Superior temporal gyrus (tissue), 1 donor: ENCODE data around the gene CSNK1G2.

Experiments
- DNase-seq: peaks from one replicate; pipeline ENCODE4 v3.0.0-alpha.2; 2016; ENCODE audit errors: extremely low spot score

Gene CSNK1G2

DNA sequence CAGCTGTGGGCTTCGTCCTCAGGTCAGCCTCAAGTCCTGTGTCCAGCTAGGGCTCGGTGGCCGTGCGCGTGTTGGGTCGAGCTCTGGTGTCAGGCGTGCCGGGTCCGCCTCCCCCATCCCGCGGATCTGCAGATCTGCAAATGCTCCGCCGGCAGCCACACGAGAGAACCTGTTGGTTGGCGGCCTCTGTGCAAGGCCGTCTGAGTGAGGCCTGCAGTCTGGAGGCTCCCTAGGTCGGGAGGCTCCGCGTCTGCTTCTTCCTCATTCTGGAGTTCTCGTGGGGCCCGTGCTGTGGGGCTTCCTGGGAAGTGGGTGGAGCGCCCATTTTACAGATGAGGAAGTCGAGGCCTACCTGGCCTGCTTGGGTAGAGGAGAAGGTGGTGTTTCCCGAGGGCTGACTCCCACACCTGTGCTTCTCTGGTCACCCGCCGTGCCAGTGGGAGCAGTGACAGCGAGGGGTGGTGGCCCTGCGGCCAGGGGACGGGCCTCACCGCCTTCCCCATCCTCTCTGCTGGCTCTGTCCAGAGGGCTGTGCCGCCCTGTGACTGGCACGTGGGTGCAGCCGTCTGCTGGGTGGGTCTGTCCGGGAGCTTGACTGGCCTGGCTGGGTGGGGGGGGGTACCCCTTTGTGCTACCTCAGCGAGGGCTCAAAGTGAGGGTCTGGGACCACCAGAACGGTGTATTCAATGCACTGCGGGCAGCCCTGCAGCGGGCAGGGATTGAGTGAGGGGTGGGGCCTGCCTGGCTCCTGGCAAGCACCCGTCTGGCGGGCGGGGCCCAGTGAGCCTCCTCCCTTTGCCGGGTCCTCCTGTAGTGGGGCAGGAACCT, 3.3 kb downstream of the CSNK1G2 start:
- no peak for DNase-seq

DNA sequence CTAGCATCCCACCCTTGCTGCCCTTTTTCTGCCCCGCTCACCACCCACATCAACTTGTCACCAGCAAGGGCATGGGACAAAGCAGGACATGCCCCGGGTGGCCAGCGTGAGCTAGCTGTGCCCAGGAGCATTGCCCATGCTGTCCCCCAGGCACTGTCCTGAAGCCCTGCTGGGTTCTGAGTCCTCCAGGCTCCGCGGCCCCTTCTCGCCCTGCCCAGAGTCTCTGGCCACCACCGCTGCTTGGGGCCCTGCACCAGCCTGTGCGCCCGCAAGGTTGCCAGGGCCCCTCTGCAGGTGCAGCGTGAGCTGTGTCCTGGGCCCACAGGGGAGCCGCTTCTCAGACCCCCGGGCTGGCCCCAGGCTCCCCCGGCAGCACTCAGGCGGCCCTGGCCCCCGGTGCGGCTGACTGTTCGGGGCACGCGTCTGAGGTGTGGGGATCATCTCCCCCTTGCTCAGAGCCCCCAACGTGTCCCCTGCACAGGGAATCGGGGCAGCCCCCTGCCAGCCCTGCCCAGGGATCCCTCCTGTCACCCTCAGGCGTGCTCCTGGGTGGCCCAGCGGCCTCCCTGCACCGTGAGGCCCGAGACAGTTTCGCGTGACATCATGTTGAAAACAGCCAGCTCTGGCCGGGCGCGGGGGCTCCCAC, 4.1 kb downstream of the CSNK1G2 start:
- DNase-seq = no peak

DNA sequence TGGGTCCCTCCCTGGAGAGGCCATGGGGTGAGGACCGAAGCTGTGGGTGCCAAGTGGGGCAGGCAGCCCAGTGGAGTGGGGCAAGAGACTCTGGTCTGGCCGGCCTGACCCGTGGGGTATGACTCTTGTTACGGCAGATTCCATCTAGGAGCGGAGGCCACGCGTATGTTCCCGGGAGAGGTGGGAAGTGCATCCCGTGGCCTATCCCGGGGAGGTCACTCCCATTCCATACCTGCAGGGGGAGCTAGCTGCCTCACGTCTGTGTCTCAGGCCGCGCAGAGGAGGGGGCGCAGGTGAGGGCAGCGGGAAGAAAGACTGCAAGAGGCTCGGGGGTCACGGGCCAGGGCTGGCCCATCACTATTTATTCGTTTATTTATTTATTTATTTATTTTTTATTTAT, 4.9 kb downstream of the CSNK1G2 start:
- no peak for DNase-seq

DNA sequence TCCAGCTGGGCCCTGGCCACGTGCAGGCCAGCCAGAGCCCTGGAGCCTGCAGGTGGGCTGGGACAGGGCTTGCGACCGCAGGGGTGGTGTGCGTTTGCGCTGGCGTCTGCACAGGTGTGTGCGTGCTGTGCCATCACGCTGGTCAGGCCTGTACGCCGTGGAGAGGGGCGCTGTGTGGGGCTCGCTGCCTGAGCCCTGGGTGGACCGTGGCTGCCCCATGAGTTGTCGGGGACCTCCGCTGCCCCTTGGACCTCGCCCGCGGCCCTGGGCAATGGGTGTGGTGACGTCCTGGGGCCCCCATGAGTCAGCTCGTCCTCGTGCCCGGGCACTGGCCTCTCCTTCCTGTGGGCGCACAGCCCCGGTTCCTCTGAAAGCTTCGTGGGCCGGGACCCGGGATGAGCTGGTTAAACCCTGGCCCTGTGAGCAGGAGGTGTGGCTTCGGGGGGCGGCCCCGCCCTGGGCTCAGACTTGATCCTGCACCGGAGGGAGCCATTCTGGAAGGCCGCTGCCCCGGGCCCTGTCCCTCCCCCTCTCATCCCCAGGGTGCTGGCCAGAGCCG, 6.8 kb downstream of the CSNK1G2 start:
- no peak for DNase-seq

DNA sequence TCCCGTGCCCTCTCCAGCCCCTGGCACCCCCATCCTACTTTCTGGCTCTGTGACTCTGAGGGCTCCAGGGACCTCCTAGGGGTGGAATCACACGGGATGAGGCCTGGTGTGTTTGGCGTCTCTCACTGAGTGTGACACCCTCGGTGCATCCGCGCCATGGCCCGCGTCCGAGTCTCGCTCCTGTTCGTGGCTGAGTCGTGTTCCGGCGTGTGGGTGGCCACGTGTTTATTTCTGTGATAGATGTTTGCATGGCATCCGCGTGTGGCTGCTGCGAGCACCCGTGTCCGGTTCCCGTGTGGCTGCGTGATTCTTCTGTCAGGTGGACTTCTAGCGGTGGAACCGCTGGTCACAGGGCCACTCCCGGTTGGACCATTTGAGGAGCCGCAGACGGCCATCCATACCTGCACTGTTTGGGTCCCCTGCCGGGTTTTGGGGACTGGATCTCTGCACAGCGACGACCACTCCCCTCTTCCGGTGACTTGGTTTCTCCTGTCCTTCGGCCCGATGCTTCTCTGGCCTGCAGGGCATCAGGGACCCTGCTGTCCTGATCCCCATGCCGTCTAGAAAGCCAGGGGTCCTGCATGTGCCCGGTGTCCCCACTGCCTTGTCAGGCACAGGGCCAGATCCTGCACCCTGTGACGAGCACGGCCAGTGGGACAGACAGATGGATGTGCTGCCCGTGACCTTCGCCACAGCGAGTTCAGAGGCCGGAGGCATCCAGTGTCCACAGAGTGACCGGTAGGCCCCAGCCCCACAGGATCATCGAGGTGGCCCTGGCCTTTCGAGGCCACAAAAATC, 8.5 kb downstream of the CSNK1G2 start:
- DNase-seq = no peak

DNA sequence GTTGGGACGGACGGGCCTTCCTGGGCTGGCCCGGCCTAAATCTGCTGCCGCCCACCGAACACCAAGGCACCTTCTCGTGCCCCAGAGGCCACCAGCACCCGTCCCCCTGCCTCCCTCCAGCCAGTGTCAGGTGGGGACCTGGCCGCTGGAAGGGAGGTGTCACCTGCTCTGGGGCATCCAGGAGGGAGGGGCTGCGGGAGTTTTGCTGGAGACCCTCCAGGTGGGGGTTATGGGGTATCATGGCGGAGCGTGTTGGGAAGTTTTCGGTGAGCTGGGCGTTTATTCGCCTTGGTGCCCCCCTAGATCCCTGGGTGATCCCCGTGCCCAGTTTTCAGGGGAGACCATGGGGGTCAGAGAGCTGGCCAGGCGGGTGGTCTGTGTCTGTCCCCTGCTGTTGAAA, 9.7 kb downstream of the CSNK1G2 start:
- DNase-seq = no peak

DNA sequence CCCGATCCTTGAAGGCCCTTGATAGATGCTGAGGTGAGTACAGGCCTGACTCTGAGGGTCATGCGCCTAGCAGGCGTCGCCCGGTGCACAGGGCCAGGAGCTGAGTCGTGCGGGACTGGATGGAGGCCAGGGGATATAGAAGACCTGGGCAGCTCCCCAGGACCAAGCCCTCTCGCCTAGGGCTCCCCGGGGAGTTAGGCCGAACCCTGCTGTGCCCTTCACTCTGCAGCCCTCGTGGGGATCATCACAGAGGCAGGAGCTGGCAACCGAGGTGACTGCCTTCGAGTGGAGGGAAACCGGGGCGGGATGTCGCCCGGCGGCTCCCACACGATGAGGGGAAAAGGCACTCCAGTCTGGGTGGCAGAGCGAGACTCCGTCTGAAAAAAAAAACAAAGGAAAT, 11.7 kb downstream of the CSNK1G2 start:
- no peak for DNase-seq

DNA sequence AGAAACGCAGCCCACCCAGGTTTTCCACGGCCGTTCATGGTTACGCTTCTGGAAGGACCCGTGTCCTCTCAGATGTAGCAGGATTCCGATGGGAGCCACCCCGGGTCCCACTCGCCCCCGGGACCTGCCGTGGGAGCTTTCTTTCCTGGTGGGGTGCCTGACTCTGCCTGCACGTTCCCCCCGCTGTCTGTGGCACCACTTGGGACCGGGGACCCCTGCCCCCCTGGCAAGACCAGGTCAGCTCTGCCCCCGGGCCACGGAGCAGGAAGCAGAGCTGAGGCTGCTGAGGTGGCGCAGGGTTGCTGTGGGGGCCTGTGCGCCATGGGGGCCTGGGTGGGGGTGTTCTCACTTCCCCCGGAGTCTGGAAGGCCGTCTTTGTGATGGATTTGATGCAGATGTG, 12.1 kb downstream of the CSNK1G2 start:
- DNase-seq = no peak

DNA sequence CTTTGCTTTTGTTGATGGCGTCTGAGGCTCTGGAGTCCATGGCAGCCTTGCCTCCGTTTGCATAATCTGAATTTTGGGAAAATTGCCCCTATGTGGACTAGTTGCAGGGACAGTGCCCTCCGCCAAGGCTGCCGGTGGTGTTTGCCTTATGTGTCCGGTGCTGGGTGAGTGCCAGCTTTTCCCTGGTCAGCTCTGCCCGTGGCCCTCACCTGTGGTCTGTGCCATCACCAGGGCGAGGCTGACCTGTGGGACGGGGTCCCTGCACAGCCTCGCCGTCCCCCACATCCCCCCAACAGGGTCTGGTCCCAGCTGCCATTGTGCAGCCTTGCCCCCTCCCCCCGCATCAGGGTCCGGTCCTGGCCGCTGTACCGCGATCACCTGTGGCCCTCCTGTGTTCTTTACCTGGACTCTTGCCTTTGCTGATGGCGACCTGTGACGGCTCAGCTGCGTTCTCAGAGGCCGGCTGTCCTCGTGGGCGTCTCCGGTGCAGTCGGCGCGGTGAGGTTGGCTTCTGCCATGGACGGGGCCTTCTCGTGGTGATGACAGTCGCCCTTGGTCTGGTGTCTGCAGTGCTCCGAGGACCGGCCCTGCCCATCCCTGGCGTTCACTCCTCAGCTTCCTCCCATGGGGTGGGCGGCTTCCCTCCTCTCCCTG, 12.6 kb downstream of the CSNK1G2 start:
- no peak for DNase-seq

DNA sequence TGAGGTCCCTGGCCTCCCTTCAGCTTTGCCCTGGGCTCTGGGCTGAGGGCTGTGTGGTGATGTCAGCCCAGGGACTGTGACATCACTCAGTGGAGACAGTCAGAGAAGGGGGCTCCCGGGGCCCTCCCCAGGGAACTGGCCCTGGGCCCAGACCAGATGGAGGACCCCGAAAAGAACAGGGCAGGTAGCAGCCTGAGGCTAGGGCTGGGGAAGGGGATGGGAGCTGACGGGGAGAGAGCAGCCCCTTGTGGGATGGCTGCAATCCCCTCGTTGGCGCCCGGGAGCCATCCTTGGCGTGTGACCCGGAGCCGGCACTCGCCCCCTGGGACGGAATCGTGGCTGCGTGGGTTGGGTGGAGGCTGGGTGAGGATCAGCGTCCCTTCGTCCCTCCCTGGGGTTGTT, 13.6 kb downstream of the CSNK1G2 start:
- no peak for DNase-seq

DNA sequence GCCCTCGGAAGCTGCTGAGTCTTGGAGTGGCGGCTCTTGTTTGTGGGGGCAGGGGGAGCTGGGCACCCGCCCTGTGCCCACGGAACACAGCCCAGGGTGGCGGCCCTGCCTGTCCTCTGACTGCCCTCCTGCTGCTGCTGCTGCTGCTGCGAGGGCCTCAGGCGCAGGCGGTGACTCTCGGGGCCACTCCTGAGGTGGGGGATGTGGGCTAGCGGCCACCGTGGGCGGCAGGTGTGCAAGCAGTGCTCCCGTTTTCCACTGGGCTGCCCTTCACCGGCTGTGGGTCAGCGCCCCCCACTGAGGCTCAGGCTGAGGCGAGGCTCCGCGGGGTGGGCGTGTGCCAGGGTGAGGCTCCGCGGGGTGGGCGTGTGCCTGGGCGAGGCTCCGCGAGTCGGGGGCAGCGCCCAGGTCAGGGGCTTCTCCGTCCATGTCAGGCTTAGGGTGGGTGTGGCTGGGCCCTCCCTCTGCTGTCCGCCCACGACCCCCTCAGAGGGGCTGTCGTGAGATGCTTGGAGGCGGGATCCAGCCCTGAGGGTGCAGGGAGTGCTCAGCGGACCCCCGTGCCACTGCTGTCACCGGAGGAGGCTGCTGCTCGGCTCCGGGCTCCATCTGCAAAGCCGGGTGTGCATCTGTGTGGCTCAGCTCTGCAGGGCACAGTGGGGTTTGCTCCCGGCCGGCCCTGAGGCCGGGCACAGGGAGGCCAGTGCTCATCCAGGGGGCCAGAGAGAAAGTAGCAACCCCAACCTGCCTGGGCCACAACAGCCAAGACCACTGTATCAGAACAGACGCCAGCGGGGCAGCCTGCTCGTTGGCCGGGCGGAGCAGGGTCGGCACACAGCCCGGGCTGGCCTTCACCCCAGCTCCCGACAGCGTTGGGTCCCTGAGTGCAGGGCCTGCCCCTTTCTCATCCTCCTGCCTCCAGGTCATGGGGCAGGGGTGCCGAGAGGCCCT, 14.5 kb downstream of the CSNK1G2 start:
- DNase-seq = no peak

DNA sequence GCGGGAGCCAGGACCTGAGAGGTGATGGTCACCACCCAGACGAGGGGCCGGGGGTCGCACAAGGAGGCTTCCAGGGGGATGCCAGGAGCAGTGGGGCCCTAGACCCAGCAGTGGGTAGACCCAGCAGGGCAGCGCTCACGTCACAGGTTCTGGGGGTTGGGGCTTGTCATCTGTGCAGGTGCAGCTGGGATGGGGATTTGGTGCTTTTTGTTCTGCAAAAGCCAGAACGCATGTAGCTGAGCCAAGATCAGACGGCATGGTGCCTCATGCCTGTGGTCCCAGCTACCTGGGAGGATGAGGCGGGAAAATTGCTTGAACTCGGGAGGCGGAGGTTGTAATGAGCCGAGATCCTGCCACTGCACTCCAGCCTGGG, 15.1 kb downstream of the CSNK1G2 start:
- DNase-seq = no peak

DNA sequence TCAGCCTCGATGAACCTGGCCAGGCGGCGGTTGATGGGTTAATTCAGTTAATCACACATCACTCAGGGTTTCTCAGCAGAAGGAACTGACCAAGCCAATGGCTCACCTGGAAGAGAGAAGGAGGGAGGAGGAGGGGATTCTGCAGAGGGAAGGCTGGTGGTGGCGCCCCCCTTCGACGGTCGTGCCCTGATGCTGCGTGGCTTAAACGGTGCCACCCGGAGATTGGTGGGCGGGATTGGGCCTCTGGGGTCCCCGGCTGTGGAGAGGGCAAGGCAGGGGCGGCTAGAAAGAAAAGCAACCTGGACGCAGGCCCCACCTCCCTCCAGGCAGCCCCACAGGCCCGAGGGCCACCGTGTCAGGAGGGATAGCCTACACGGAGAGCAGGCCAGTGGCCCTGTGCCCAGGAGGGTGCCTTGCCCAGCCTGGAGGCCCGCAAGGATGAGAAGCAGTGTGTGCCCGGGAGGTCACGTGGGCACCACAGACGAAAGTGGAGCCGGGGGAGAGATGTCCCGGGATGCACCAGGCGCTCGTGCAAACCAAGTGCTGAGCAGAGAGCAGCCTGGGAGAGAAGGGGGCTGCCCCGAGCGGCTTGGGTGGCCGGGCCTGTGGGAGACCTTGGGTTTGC, 16.0 kb downstream of the CSNK1G2 start:
- peak; percentile 88 for DNase-seq

DNA sequence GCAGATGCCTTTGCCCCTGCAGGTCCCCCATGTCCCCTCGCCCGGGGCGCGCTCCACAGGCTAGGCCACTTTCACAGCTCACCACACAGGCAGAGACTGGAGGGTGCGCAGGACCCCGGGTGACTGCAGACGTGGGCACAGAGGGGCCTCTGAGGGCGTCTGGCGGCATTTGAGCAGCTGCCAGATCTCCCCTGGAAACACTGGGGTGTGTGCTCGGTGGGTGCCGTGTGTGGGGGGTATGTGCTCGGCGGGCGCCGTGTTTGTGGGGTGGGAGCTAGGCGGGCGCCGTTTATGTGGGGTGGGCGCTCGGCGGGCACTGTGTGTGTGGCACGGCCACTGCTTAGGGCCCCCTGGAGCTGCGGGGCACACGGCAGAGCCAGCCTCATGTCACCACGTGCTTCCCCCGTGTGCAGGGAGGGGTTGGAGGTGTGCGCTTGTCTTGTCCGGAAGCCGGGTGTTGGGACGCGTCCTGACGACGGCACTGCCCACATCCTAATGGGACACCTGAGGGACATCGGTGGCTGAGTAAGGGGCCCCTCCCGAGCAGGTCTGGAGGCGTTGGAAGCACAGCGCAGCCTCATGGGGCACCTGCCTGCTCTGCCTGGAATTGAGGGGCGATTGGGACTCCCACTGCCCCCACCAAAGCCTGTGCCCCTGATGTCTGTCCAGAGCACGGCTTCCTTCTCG, 16.7 kb downstream of the CSNK1G2 start:
- DNase-seq = no peak

DNA sequence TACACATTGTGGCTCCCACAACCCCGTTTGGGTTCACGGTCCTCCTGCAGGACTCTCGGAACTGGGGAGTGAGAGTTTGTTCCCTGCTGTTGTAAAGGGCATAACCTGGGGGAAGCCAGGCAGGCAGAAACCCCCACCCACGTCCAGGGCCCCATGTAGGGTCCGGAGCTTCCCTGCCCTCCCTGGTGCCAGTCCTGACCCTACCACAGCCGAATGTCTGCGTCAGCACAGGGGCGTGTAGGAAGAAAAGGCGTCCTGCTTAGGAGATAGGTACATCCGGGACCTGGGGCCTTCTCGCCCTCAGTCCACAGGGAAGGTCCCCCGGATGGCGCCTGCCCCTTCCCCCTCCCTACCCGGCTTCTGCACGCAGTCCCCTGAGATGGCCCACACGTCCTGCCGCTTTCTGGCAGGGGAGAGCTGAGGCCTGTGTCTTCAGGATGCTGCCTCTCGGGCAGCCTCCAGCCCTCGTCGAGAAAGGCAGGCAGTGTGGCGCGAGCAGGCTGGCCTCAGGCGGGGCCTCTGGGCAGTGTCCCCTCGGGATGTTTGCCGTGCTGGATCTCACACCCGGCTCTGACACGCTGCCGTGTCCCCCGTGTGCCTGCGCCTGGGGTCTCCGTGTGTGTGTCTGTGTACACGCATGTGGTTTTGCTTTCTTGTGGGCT, 19.1 kb downstream of the CSNK1G2 start:
- DNase-seq = no peak

DNA sequence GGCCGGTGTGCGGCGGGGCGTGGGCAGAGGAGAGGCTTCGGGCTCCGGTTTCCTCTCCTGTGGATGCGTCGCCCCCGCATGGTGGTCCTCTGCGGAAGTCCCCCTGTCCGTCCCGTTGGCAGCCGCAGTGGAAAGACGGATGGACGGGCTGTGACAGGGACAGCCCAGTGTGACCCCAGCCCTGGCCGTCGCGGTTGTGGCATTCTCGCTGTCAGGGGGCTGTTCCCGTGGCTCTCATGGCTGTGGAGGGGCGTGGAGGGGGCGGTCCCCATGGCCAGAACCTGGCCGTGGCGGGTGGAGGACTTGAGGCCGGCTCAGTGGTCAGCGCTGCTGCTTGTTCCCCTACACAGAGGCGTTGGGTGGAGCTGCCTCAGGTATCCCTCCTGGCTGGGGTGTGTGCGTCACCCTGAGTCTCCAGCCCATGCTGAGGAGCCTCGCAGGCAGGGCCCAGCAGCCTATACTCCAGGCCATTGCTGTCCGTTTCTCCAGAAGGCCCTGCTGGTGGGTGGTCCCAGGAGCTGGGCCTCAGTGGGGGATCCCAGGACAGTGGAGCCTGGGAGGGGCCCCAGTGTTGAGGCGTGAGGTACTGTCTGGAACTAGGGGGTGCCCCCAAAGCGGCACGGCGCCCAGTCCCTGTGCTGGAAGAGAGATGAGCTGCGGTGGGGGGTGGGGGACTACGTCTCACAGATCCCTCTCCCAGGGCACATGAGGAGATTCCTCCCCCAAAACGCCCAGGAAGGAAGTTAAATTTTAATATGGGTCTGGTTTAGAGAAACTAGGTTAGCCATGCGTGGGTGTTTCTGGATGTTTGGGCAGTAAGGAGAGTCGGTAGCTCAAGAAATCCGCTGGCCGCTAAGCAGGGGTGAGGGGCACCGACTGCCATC, 20.3 kb downstream of the CSNK1G2 start:
- DNase-seq = no peak

DNA sequence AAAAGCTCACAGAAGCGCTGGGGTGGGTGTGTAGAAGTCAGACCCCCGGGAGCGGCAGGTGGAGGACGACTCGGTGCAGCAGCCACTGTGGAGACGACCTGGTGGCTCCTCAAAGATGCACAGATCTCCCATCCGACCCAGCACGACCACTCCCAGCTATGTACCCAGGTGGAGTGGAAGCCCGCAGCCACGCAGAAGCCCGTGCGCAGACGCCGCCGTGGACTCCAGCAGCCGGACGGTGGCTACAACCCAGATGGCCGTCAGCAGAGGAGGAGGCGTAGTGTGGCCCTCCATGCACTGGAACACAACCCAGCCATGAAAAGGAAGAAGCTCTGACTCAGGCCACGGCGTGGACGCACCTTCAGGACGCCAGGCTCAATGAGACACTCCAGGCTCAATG, 21.7 kb downstream of the CSNK1G2 start:
- no peak for DNase-seq

DNA sequence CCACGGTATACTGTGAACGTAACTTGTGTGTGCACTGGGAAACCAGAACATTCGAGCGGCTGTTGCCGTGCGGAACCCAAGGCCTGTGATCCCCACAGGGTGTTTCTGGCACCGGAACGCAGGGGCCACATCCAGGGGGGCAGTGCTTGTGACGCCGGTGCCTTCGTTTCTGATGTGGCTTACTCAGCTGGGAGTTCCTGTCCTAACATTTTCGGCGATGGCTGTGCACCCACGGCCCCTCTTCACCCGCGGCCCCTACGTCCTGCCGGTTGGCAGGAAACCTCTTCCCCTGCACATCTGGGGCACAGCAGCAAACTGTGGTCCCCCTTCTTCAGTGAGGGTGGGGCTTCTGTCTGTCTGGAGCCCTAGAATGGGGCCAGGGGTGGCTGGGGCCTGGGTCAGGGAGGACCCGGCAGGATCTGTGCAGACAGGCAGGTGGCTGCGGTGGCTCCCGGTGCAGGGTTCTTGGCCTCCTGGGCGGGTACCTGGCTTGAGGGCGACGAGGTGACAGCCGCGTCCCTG, 26.2 kb downstream of the CSNK1G2 start:
- no peak for DNase-seq
